Gastrocnemius medialis (tissue), 4 donors: Measurements from ENCODE around the gene ASB6. TPM values are rescaled to one million over a fixed set of nuclear protein-coding genes. Genes with fewer than 3 reads are reported as not detected.

ENCODE experiments used
- ATAC-seq, 2 donors: fragments of 150-250 bp; one replicate each; pipeline ENCODE4 v1.9.1; 2016
- DNase-seq, 2 donors: peaks; one replicate each; pipeline ENCODE4 v3.0.0-alpha.2; 2019
- H3K27ac ChIP-seq, 4 donors: fragments of 200-600 bp; sonication (generic); 1 replicate in 1 of 4; 2 replicates in 3 of 4; pipeline ENCODE4 v1.5.1; 2016 to 2018; ENCODE audit warnings: mild to moderate bottlenecking in 2 of 4, moderate library complexity in 1 of 4
- H3K27me3 ChIP-seq, 3 donors: fragments of 200-600 bp; sonication (generic) in 2 of 3; 1 replicate in 1 of 3; 2 replicates in 2 of 3; pipeline versions ENCODE4 v1.5.1 to v1.6.0; 2016 to 2019; ENCODE audit warnings: mild to moderate bottlenecking in 1 of 3, moderate library complexity in 1 of 3
- H3K36me3 ChIP-seq, 2 donors: fragments of 200-600 bp; sonication (generic) in 1 of 2; one replicate each; pipeline ENCODE4 v1.5.1; 2017 to 2018
- H3K4me1 ChIP-seq, 2 donors: fragments of 200-600 bp; sonication (generic) in 1 of 2; one replicate each; pipeline ENCODE4 v1.5.1; 2016 to 2017; ENCODE audit warnings: mild to moderate bottlenecking in 2 of 2
- H3K4me3 ChIP-seq, 4 donors: fragments of 200-600 bp; sonication (generic) in 3 of 4; 1 replicate in 1 of 4; 2 replicates in 3 of 4; pipeline ENCODE4 v1.5.1; 2016 to 2019; ENCODE audit warnings: mild to moderate bottlenecking in 2 of 4
- H3K9me3 ChIP-seq, 3 donors: fragments of 200-600 bp; sonication (generic) in 2 of 3; 1 replicate in 1 of 3; 2 replicates in 2 of 3; pipeline ENCODE4 v1.5.1; 2016 to 2019
- CTCF ChIP-seq, 5 experiments: fragments of 450-650 bp in 3 of 5; fragments of 200-600 bp in 2 of 5; sonication (generic) in 2 of 5; IDR thresholded peaks in 4 of 5; conservative IDR thresholded peaks in 1 of 5; 1 replicate in 4 of 5; 2 replicates in 1 of 5; pipeline ENCODE4 v1.5.1; 2016 to 2019; ENCODE audit warnings: antibody characterized with exemption in 5 of 5, mild to moderate bottlenecking in 3 of 5, moderate library complexity in 3 of 5
- POLR2A ChIP-seq, 2 donors: fragments of 450-650 bp; IDR thresholded peaks; one replicate each; pipeline ENCODE4 v1.6.1; 2017; ENCODE audit warnings: antibody characterized with exemption in 2 of 2, mild to moderate bottlenecking in 2 of 2, moderate library complexity in 2 of 2
- in situ Hi-C, 4 donors: fragments of 200-750 bp; cut with MboI; loops; one replicate each; pipeline versions ENCODE4 v1.15.0 to v1.8.0; 2017; ENCODE audit warnings: low sequenced_read_pairs in 4 of 4
- intact Hi-C: fragments of 100-400 bp; cut with DNase I; formaldehyde crosslinking; loops from one replicate; pipeline ENCODE4 v1.15.1; 2023; ENCODE audit warnings: low total_unique reads
- total RNA-seq, 4 donors: library from RNA; depleted of rRNA; stranded (reverse); fragments of >200 nt; gene quantifications; one replicate each; pipeline versions ENCODE4 v1.1.0 to v1.2.3, GENCODE V29; 2016

Gene ASB6
- total RNA-seq, 4 donors from 2014 or later = 14.4 to 24.0 (median 19.4) TPM

GRCh38 chr9:129678844-129679243 lies 36.9 kb upstream of the ASB6 start:
- Histone ChIP-seq H3K4me3 (no peak overlapping the region), H3K27me3 (peaks cover 3 to 12% (median 8%) of the 10 kb centered on the region in 3 donors), H3K36me3 (no peaks in the 10 kb centered on the region), H3K27ac (no peak overlapping the region), H3K9me3 (no peaks in the 10 kb centered on the region), H3K4me1 (no peaks in the 10 kb centered on the region)
- DNase-seq (no peak), ATAC-seq (no peak)
- intact Hi-C loops = no loop called here
- TF ChIP-seq CTCF (IDR thresholded peaks at IDR 0.05 in 4 of 5, conservative IDR thresholded peaks at IDR 0.05 in 1 of 5) (no peak), POLR2A (IDR thresholded peaks at IDR 0.05) (no peak)
- in situ Hi-C loops = no loop called here

- no peak for TF ChIP-seq POLR2A (IDR thresholded peaks at IDR 0.05)
- no peak for TF ChIP-seq CTCF (IDR thresholded peaks at IDR 0.05 in 4 of 5, conservative IDR thresholded peaks at IDR 0.05 in 1 of 5)
- H3K27ac ChIP-seq = peak overlapping the region in 3 of 4 donors; percentile 22 to 47 (median 25)
- intact Hi-C loops = no loop called here
- H3K9me3 ChIP-seq = no peaks in the 10 kb centered on the region
- ATAC-seq = no peak
- H3K4me1 ChIP-seq = no peaks in the 10 kb centered on the region
- no peak overlapping the region for H3K4me3 ChIP-seq
- DNase-seq = no peak
- H3K36me3 ChIP-seq = no peaks in the 10 kb centered on the region
- in situ Hi-C loops = no loop called here
- H3K27me3 ChIP-seq = peaks cover 3 to 12% (median 8%) of the 10 kb centered on the region in 3 donors
Observed at GRCh38 chr9:129677456-129677855, 35.5 kb upstream of the ASB6 start.

- Histone ChIP-seq H3K9me3 (no peaks in the 10 kb centered on the region), H3K27me3 (peaks cover 3 to 12% (median 8%) of the 10 kb centered on the region in 3 donors), H3K27ac (peak overlapping the region in 3 of 4 donors; percentile 22 to 47 (median 25)), H3K4me1 (no peaks in the 10 kb centered on the region), H3K36me3 (no peaks in the 10 kb centered on the region), H3K4me3 (no peak overlapping the region)
- peak in 1 of 2 donors; percentile 39 for ATAC-seq
- TF ChIP-seq CTCF (IDR thresholded peaks at IDR 0.05 in 4 of 5, conservative IDR thresholded peaks at IDR 0.05 in 1 of 5) (no peak), POLR2A (IDR thresholded peaks at IDR 0.05) (no peak)
- in situ Hi-C loops (no loop called here), intact Hi-C loops (no loop called here)
- DNase-seq = peak in 1 of 2 donors; percentile 30
Observed at GRCh38 chr9:129676975-129677374, 35.0 kb upstream of the ASB6 start.

GRCh38 chr9:129676287-129676686 lies 34.3 kb upstream of the ASB6 start:
- intact Hi-C loops (no loop called here), in situ Hi-C loops (no loop called here)
- no peaks in the 10 kb centered on the region for H3K9me3 ChIP-seq
- ATAC-seq (no peak), DNase-seq (no peak)
- TF ChIP-seq POLR2A (IDR thresholded peaks at IDR 0.05) (no peak), CTCF (IDR thresholded peaks at IDR 0.05 in 4 of 5, conservative IDR thresholded peaks at IDR 0.05 in 1 of 5) (no peak)
- H3K27me3 ChIP-seq = peaks cover 3 to 12% (median 8%) of the 10 kb centered on the region in 3 donors
- H3K4me3 ChIP-seq = no peak overlapping the region
- no peak overlapping the region for H3K27ac ChIP-seq
- no peaks in the 10 kb centered on the region for H3K4me1 ChIP-seq
- no peaks in the 10 kb centered on the region for H3K36me3 ChIP-seq

- intact Hi-C loops (no loop called here), in situ Hi-C loops (no loop called here)
- peaks cover 3 to 12% (median 8%) of the 10 kb centered on the region in 3 donors for H3K27me3 ChIP-seq
- no peak overlapping the region for H3K4me3 ChIP-seq
- DNase-seq (no peak), ATAC-seq (no peak)
- H3K9me3 ChIP-seq = no peaks in the 10 kb centered on the region
- H3K27ac ChIP-seq = no peak overlapping the region
- TF ChIP-seq CTCF (IDR thresholded peaks at IDR 0.05 in 4 of 5, conservative IDR thresholded peaks at IDR 0.05 in 1 of 5) (no peak), POLR2A (IDR thresholded peaks at IDR 0.05) (no peak)
- H3K4me1 ChIP-seq = no peaks in the 10 kb centered on the region
- no peaks in the 10 kb centered on the region for H3K36me3 ChIP-seq
Observed at GRCh38 chr9:129675620-129676019, 33.7 kb upstream of the ASB6 start.
